GM12878 (cell line): ENCODE results near the gene NFATC3. TPM values are rescaled to one million over a fixed set of nuclear protein-coding genes. Genes with fewer than 3 reads are reported as not detected.

Experiments used
- ATAC-seq: fragments of 200-7000 bp; cut with Tn5 transposase; 3 replicates; pipeline ENCODE4 v1.9.1; 2020; ENCODE audit warnings: mild to moderate bottlenecking, moderate library complexity
- BruUV-seq: library from RNA; stranded (reverse); fragments of 400-500 nt; replicated peaks from 2 replicates; lab custom pipeline; 2021; lab: Mats Ljungman, UMichigan
- CTCF ChIA-PET: fragments of 300-600 bp; sonication (Branson Sonifier 250); formaldehyde crosslinking; extraction: SDS; loops from one replicate; lab custom pipeline; 2021; ENCODE audit warnings: inconsistent platforms; lab: Yijun Ruan, JAX
- POLR2A ChIA-PET: fragments of 350-600 bp; formaldehyde crosslinking; extraction: SDS; loops from one replicate; lab custom pipeline; 2021; ENCODE audit warnings: inconsistent platforms; lab: Charles Lee
- RAD21 ChIA-PET: fragments of 300-600 bp; sonication (Branson Sonifier 250); formaldehyde crosslinking; loops from one replicate; lab custom pipeline; 2023; ENCODE audit warnings: antibody characterized with exemption; ENCODE audit not compliant: unreplicated experiment; lab: Charles Lee
- SMC1A ChIA-PET: fragments of 300-600 bp; sonication (Branson Sonifier 250); formaldehyde crosslinking; loops from one replicate; lab custom pipeline; 2023; ENCODE audit not compliant: unreplicated experiment, uncharacterized antibody; lab: Charles Lee
- DNase-seq: peaks from one replicate; pipeline ENCODE4 v3.0.0-alpha.2; 2011; ENCODE audit warnings: low read depth, low spot score
- FAIRE-seq: peaks from 3 replicates; lab custom pipeline; 2011; peaks lifted over from hg19 to GRCh38; lab: Jason Lieb, UNC
- H2AFZ ChIP-seq: 2 replicates; pipeline ENCODE4 v1.6.0; 2011; ENCODE audit warnings: low read depth, low read length, control low read depth; ENCODE audit not compliant: control insufficient read depth
- H3K27ac ChIP-seq: 2 replicates; pipeline ENCODE4 v1.5.1; 2011; ENCODE audit warnings: control low read depth; ENCODE audit not compliant: control insufficient read depth, insufficient read depth
- H3K27me3 ChIP-seq, 2 experiments: replicated peaks in 1 of 2; 2 replicates each; pipeline versions ENCODE4 v1.6.0 to v1.6.1; 2011; ENCODE audit warnings: low read length in 1 of 2; ENCODE audit not compliant: control insufficient read depth in 2 of 2, insufficient read depth in 2 of 2
- H3K36me3 ChIP-seq, 2 experiments: 2 replicates each; pipeline ENCODE4 v1.5.1; 2011; ENCODE audit warnings: low read length in 1 of 2; ENCODE audit not compliant: control insufficient read depth in 2 of 2, insufficient read depth in 2 of 2
- H3K4me1 ChIP-seq: 2 replicates; pipeline ENCODE4 v1.6.1; 2011; ENCODE audit warnings: mild to moderate bottlenecking, low read length, moderate library complexity, mixed read lengths; ENCODE audit not compliant: control insufficient read depth, insufficient read depth
- H3K4me2 ChIP-seq: 2 replicates; pipeline ENCODE4 v1.6.0; 2011; ENCODE audit warnings: control low read depth; ENCODE audit not compliant: control insufficient read depth, insufficient read depth
- H3K4me3 ChIP-seq: fragments of 200-600 bp; sonication (generic); 2 replicates; pipeline ENCODE4 v1.5.1; 2016
- H3K79me2 ChIP-seq: 2 replicates; pipeline ENCODE4 v1.6.0; 2011; ENCODE audit warnings: low read length; ENCODE audit not compliant: control insufficient read depth, insufficient read depth
- H3K9ac ChIP-seq: 2 replicates; pipeline ENCODE4 v1.8.0; 2011; ENCODE audit warnings: low read length, control low read depth, mixed read lengths; ENCODE audit not compliant: control insufficient read depth, insufficient read depth
- H3K9me3 ChIP-seq: replicated peaks from 3 replicates; pipeline ENCODE4 v1.5.1; 2011; ENCODE audit warnings: mild to moderate bottlenecking, low read length; ENCODE audit not compliant: control insufficient read depth, insufficient read depth
- H4K20me1 ChIP-seq: 2 replicates; pipeline ENCODE4 v1.6.0; 2011; ENCODE audit not compliant: control insufficient read depth, insufficient read depth
- RAD51 ChIP-seq: fragments of 450-650 bp; IDR thresholded peaks from 2 replicates; pipeline ENCODE4 v1.6.1; 2016; ENCODE audit warnings: moderate library complexity, mild to moderate bottlenecking, inconsistent platforms
- ZNF687 ChIP-seq: fragments of 450-650 bp; IDR thresholded peaks from 2 replicates; pipeline ENCODE4 v1.6.1; 2017; ENCODE audit warnings: mild to moderate bottlenecking, moderate library complexity
- WGBS: methylation state at CpG from one replicate; pipeline ENCODE4 v1.1.6; 2016; ENCODE audit warnings: low lambda C conversion rate; ENCODE audit not compliant: insufficient replicate concordance, insufficient coverage; ENCODE audit errors: missing lambda C conversion rate; 5-methylcytosine and 5-hydroxymethylcytosine counted together
- in situ Hi-C: fragments of 300-500 bp; cut with MboI; formaldehyde crosslinking; loops from 9 replicates; pipeline ENCODE4 v1.14.3; 2018; ENCODE audit warnings: mixed read lengths
- intact Hi-C: fragments of 100-400 bp; cut with micrococcal nuclease; formaldehyde crosslinking; loops from one replicate; pipeline ENCODE4 v1.14.2; 2022; ENCODE audit not compliant: unreplicated experiment
- polyA plus RNA-seq, 11 experiments: library from polyadenylated mRNA; depleted of rRNA in 4 of 11; unstranded in 6 of 11; stranded (reverse) in 5 of 11; fragments of >200 nt; fragmentation: Nextera tagmentation in 4 of 11; fragmentation: Illumina TruSeq in 1 of 11; extraction: Ambion mirVana in 4 of 11; extraction: Trizol in 1 of 11; gene quantifications; 1 replicate in 1 of 11; 2 replicates in 10 of 11; pipeline versions ENCODE4 v1.2.1 to v1.2.3, GENCODE V29; 2011 to 2016; ENCODE audit warnings: inconsistent platforms in 2 of 11, missing spikeins in 2 of 11, low read depth in 1 of 11
- total RNA-seq, 4 experiments: library from RNA; depleted of rRNA in 3 of 4; stranded (reverse); fragments of >200 nt in 3 of 4; fragmentation: Illumina TruSeq in 1 of 4; extraction: Trizol in 1 of 4; gene quantifications; 2 replicates each; pipeline versions ENCODE4 v1.2.1 to v1.2.3, GENCODE V29; 2013 to 2021

The NFATC3 gene
- total and polyA plus RNA-seq, 10 of the 15 experiments (the other 5 are each of a cell fraction or from before 2014, with no cell fraction given): 4.2 to 37.6 (median 24.9) TPM

GRCh38 chr16:68075980-68076379 lies 9.2 kb upstream of the NFATC3 start (continued):
- no peak for TF ChIP-seq ZNF687

- ChIA-PET CTCF (interaction anchor here (1.0 to 8.2 kb wide), 4 partner anchors 9 to 161 kb away, joined by 3 to 109 read pairs (median 4); partner anchors contain the start of gene NFATC3), SMC1A (interaction anchor here (0.9 to 4.8 kb wide), 4 partner anchors 10 to 42 kb away, joined by 3 to 67 read pairs (median 22); partner anchors contain the start of gene NFATC3), POLR2A (interaction anchor here (0.5 to 8.8 kb wide), 2 partner anchors 8 to 362 kb away, joined by 3 to 135 read pairs; partner anchors contain the start of gene NFATC3), RAD21 (interaction anchor here (1.2 to 9.8 kb wide), 3 partner anchors 8 to 15 kb away, joined by 3 to 105 read pairs (median 3); partner anchors contain the start of gene NFATC3)
- Histone ChIP-seq H3K4me1 (peaks cover 46% of the 10 kb centered on the region), H3K9ac (no peak overlapping the region), H2AFZ (no peak overlapping the region), H3K4me2 (no peak overlapping the region), H3K36me3 (peaks cover 30 to 43% of the 10 kb centered on the region in 2 experiments), H4K20me1 (no peaks in the 10 kb centered on the region), H3K27ac (no peak overlapping the region), H3K4me3 (no peak overlapping the region), H3K79me2 (no peaks in the 10 kb centered on the region), H3K27me3 (no peaks in the 10 kb centered on the region), H3K9me3 (no peaks in the 10 kb centered on the region)
- no peak for TF ChIP-seq RAD51
- DNase-seq: no peak
- in situ Hi-C loops (no loop called here), intact Hi-C loops (no loop called here)
- 92% methylated on average over 3 of the region's 3 CpGs for WGBS
- BruUV-seq: no TSS peak
- FAIRE-seq: no peak
- ATAC-seq: no peak
These were observed 8.6 kb upstream of the NFATC3 start for GRCh38 chr16:68076560-68076959.
